GM19463 (cell line): ENCODE results near the gene PIGH.
"Not testable (repeated sequence)": the region's sequence is repeated elsewhere in the genome, so short reads cannot be mapped to it uniquely, and the experiment has no call there.

Experiments used
- ATAC-seq: cut with Tn5 transposase; IDR thresholded peaks from one replicate; pipeline ENCODE4 v1.9.1; 2021; ENCODE audit warnings: mild to moderate bottlenecking, moderate library complexity; ENCODE audit not compliant: unreplicated experiment

The PIGH gene

DNA sequence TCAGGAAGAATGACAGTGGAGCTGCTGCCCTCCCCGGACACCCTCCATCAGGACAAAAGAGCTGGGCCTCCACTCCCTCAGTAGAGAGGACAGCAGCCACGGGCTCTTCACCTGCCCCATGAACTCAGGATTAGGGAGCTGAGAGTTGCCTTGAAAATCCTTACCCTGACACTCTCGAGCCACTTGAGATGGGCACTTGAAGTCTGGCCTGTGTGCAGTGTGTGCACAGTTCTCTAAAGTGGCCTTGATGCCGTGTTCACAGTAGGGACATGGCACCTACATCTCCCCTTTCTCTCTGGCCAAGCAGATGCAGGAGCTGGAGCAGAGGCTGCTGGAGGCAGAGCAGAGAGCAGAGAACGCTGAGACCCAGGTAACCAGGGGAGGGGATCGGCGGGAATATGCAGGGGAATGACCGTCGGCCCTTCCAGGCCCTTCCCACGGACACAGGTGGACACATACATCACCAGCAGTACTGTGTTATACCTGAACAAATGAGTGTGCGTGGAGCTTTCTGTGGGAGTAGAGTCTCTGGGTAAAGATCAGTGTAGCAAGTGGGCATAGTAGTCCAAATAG, 44.5 kb downstream of the PIGH start:
- no peak for ATAC-seq

DNA sequence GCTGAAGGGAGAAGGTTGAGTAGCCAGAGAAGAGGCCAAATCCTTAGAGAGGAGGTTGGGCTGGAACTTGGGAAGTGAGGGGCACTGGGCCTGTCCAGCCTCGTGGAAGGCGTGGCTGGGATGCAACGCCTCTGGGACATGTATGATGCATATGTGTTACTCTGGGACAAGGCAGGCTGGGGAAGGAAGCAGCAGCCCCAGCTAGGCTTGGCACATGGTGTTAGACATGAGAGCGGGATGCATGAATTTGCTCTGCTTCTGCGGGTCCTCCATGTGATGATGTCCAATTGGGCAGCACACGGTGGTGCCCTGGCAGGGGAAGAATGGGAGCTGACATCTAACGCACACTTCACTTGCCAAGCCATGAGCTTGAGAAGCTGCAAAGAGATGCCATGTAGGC, 45.7 kb downstream of the PIGH start:
- no peak for ATAC-seq

DNA sequence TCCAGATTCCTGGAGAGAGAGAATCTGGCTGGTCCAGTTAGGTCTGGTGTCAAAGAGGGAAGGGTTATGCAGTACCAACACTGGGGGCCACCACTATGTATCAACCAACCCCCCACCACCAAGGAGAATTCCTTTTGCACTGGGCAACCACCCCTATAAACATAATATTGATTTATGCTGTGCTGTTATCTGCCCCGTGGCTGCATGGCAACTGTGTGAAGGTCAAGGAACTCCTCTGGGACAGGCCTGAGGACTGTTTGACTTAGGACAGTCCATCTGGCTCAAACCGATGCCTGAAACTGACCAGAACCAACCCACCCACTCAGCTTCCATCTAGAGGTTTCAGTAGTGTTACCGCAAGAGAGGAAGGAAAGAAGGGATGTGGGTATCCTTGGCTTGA, 46.5 kb downstream of the PIGH start:
- ATAC-seq: no peak

- no peak for ATAC-seq
These were observed 48.1 kb downstream of the PIGH start for GRCh38 chr14:67551940-67552339.

DNA sequence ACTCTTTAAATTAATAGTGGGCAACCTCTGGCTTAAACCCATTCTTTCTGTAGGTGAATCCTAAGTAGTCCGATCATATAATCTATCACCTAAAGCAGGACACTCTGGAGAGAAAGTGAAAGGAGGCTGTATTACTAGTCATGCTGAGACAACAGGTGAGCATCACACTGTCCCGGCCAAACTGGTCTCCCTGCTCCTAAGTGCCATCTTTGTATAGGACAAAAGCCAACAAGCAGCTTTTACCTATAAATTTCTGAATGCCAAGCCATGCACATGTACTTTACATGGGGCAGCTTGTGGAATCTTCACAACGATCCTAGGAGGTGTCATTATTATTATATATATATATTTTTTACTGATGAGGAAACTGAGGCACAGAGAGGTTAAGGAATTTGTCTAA, 48.9 kb downstream of the PIGH start:
- ATAC-seq: no peak

- no peak for ATAC-seq
These were observed 50.3 kb downstream of the PIGH start for GRCh38 chr14:67549734-67550133.

- no peak for ATAC-seq
These were observed 52.8 kb downstream of the PIGH start for GRCh38 chr14:67547224-67547780.

- ATAC-seq: no peak
These were observed 55.5 kb downstream of the PIGH start for GRCh38 chr14:67544590-67544989.

- not testable (repeated sequence) for ATAC-seq
These were observed 57.4 kb downstream of the PIGH start for GRCh38 chr14:67542620-67543019.

DNA sequence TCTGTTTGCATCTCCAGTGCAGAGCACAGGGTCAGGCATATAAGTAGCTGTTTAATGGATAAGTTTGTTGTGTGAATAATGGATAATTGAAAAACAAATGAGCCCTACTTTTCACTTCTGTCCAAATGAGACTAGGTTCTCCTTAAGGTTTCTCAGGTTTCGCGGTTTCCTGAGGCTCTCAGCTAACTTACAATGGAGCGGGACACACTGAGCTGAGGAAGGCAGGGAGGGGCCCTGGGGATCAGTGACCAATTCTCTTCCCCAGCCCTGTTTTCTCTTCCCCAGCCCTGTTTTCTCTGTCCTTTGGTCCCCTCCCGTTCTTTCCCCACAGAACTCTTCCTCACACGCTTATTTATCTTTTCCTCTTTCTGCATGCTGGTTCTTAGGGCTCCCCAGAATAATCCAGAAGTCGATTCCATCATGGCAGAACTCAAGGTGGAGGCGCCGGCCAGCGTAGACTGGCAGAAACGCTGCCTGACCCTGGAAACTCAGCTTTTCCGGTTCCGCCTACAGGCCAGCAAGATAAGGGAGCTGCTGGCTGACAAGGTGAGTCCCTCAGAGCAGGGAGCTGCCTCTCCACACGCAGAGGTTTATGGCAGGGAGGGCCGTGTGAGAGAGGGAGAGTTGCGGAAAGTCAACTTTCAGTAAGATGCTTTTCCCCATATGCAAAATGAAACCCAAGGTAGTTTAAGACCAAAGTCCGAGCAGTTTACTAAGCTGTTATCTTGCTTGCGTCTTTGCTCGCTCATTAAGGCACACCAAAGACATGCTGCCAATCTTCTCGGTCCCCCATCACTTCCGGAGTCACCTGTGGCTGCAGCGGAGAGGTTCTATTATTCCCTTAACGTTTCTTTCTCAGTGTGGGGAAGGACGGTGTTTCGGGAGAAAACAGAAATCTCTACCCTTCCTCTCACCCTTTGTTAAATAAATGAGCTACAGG, 58.4 kb downstream of the PIGH start:
- no peak for ATAC-seq
